Measurements from ENCODE around the gene NCBP3. TPM values are rescaled to one million over a fixed set of nuclear protein-coding genes. Genes with fewer than 3 reads are reported as not detected.

Gene NCBP3
- total RNA-seq, 2 experiments from 2014 or later: 35.9 to 44.6 TPM

DNA sequence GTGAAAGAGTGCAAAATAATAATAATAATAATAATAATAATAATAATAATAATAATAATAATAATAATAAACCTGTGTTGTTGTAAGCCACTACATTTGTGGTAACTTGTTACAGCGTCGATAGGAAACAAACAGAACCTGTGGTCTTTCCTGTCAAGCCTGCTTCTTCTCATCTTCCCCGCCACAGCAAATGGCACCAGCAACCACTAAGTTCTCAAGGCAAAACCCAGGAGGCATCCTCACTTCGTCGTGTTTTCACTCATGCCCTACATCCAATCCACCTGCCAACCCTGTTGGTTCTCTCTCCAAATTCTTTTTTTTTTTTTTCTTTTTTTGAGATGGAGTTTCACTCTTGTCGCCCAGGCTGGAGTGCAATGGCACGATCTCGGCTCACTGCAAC lies 79.3 kb downstream of the NCBP3 start:
- Mint-ChIP-seq H3K4me3 (no peak overlapping the region), H3K9me3 (ENCODE audit: low read depth) (peaks cover 2% of the 10 kb centered on the region), H3K36me3 (ENCODE audit: low read depth) (no peaks in the 10 kb centered on the region), H3K27ac (no peak overlapping the region), H3K4me1 (peaks cover 65% of the 10 kb centered on the region), H3K27me3 (peaks cover 6% of the 10 kb centered on the region)
- CTCF ChIA-PET: interaction anchor here (0.6 to 1.3 kb wide), 3 partner anchors 28 to 562 kb away, joined by 3 to 6 read pairs (median 3); no protein-coding TSS in a partner anchor
- ATAC-seq (no peak), DNase-seq (peak; percentile 45)
- POLR2A ChIA-PET: no interaction called here
- intact Hi-C loops (cut with DNase I, micrococcal nuclease): no loop called here

DNA sequence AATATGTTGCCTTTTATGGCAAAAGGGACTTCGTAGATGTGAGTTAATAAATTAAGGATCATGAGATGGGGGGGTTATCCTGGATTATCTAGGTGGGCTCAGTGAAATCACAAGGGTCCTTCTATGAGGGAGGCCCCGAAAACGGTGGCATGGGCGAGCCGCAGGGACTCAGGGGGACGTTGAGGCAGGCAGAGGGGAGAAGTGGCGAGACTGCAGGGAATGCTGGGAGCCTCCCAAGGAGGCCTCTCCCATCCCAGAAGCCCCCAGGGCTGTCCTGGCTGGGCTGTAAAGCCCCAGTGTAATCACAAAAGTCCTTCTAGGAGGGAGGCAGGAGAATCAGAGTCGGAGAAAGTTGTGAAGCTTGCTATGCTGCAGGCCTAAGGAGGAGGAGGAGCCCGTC lies 80.1 kb downstream of the NCBP3 start:
- peaks cover 2% of the 10 kb centered on the region for H3K9me3 Mint-ChIP-seq (ENCODE audit: low read depth)

DNA sequence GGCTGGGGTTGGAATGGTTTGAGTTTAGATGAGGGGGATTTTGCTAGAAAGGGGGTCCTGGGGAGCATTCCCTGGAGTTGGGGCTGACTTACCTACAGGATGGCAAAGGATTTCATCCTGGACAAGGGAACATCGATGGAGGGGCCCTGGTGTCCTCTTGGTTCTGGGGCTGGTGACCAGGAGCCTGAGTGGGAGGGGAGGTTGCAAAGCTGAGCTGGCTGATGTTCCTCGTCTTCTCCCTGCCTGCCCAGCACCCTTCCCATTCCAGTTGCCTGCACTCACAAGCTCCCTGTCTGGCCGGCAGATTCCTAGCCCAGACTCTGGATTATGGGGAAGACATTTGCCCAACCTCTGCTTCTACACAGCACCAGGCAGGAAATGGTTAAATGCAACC lies 82.3 kb downstream of the NCBP3 start:
- Mint-ChIP-seq H3K4me1 (peaks cover 48% of the 10 kb centered on the region), H3K36me3 (ENCODE audit: low read depth) (no peaks in the 10 kb centered on the region), H3K9me3 (ENCODE audit: low read depth) (peaks cover 10% of the 10 kb centered on the region), H3K4me3 (peak overlapping the region; percentile 21), H3K27ac (peak overlapping the region; percentile 87), H3K27me3 (peaks cover 3% of the 10 kb centered on the region)
- CTCF ChIA-PET: interaction anchor here (0.6 to 1.4 kb wide), 2 partner anchors 26 to 925 kb away, joined by 4 to 5 read pairs; no protein-coding TSS in a partner anchor
- intact Hi-C loops (cut with DNase I, micrococcal nuclease): loop anchor here (2.0 kb wide), 2 partner anchors 23 to 53 kb away; no protein-coding TSS in a partner anchor
- no peak for DNase-seq
- POLR2A ChIA-PET: interaction anchor here (0.6 kb wide), 1 partner anchor 58 kb away, joined by 3 read pairs; no protein-coding TSS in a partner anchor
- no peak for ATAC-seq

More for the DNA sequence above, 80.1 kb downstream of the NCBP3 start:
- intact Hi-C loops (cut with DNase I, micrococcal nuclease): loop anchor here (1.0 to 2.0 kb wide), 6 partner anchors 25 to 80 kb away; partner anchors contain the start of gene NCBP3 (in 1 of the 2)
- no peaks in the 10 kb centered on the region for H3K36me3 Mint-ChIP-seq (ENCODE audit: low read depth)
- H3K4me1 Mint-ChIP-seq: peaks cover 60% of the 10 kb centered on the region
- H3K4me3 Mint-ChIP-seq: peak overlapping the region; percentile 21
- POLR2A ChIA-PET: no interaction called here
- no peak for ATAC-seq
- CTCF ChIA-PET: interaction anchor here (0.5 to 1.3 kb wide), 4 partner anchors 27 to 563 kb away, joined by 3 to 6 read pairs (median 4); no protein-coding TSS in a partner anchor
- peak overlapping the region; percentile 85 for H3K27ac Mint-ChIP-seq
- peaks cover 5% of the 10 kb centered on the region for H3K27me3 Mint-ChIP-seq
- DNase-seq: no peak

DNA sequence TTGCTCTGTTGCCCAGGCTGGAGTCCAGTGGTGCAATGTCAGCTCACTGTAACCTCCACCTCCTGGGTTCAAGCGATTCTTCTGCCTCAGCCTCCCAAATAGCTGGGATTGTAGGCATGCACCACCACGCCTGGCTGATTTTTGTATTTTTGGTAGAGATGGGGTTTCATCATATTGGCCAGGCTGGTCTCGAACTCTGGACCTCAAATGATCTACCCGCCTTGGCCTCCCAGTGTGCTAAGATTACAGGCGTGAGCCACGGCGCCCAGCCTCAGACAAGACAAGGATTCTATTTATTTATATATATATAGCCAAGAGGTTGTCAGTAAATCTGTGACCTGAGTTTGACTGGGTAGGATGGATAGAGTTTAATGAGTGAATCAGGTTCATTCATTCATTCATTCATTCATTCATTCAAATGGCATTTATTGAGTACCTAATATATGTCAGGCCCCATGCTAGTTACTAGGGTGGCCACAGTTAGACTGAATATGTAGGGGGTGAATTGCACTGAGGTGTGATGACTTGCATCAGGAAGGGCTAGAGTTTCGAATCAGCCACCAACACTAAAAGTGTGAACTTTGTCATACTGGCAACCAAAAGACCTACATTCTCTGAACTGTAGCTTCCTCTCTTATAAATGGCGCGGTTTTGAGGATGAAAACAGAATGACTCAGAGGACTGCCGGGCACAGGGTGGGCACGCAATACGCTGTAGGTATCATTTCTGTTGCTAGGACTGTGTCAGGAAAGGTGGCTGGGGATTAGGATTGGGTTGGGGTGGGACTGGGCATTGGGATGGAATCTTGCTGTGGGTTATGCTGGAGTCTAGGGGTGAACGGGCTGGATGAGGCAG lies 82.9 kb downstream of the NCBP3 start:
- CTCF ChIA-PET: interaction anchor here (1.4 kb wide), 1 partner anchor 26 kb away, joined by 5 read pairs; no protein-coding TSS in a partner anchor
- POLR2A ChIA-PET: interaction anchor here (0.6 kb wide), 1 partner anchor 57 kb away, joined by 3 read pairs; no protein-coding TSS in a partner anchor
- H3K27me3 Mint-ChIP-seq: no peaks in the 10 kb centered on the region
- no peaks in the 10 kb centered on the region for H3K36me3 Mint-ChIP-seq (ENCODE audit: low read depth)
- H3K4me1 Mint-ChIP-seq: peaks cover 42% of the 10 kb centered on the region
- intact Hi-C loops (cut with DNase I, micrococcal nuclease): no loop called here
- H3K4me3 Mint-ChIP-seq: peak overlapping the region; percentile 21
- DNase-seq (peak; percentile 61), ATAC-seq (peak; percentile 72)
- peak overlapping the region; percentile 87 for H3K27ac Mint-ChIP-seq
- H3K9me3 Mint-ChIP-seq (ENCODE audit: low read depth): peaks cover 10% of the 10 kb centered on the region

DNA sequence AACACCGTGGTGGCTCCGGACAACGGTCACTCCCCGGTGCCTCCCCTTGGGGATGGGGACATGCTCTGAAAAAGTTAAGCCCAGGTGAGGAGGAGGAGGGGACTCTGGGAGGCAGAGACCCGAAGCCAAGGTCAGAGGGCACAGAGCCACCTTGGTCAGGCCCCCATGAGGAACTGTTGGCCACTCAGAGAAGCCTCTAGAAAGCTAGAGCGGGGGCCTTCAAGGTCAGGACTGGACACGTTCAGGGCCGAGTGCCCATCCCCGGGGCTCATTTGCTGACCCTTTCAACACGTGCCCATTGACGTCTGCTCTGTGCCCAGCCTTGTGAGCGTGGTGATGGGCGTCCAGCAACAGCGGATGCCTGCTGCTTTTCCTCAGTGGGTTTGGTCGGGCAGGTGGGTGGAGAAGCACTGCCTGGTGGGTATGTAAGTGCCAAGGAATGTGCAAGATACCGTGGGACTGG lies 84.1 kb downstream of the NCBP3 start:
- ATAC-seq (no peak), DNase-seq (no peak)
- intact Hi-C loops (cut with DNase I, micrococcal nuclease): no loop called here
- Mint-ChIP-seq H3K4me1 (peaks cover 38% of the 10 kb centered on the region), H3K4me3 (no peak overlapping the region), H3K9me3 (ENCODE audit: low read depth) (peaks cover 8% of the 10 kb centered on the region), H3K27ac (no peak overlapping the region), H3K36me3 (ENCODE audit: low read depth) (no peaks in the 10 kb centered on the region), H3K27me3 (no peaks in the 10 kb centered on the region)
- ChIA-PET CTCF (interaction anchor here (0.7 to 3.3 kb wide), 2 partner anchors 21 to 24 kb away, joined by 3 to 17 read pairs; no protein-coding TSS in a partner anchor), POLR2A (no interaction called here)

DNA sequence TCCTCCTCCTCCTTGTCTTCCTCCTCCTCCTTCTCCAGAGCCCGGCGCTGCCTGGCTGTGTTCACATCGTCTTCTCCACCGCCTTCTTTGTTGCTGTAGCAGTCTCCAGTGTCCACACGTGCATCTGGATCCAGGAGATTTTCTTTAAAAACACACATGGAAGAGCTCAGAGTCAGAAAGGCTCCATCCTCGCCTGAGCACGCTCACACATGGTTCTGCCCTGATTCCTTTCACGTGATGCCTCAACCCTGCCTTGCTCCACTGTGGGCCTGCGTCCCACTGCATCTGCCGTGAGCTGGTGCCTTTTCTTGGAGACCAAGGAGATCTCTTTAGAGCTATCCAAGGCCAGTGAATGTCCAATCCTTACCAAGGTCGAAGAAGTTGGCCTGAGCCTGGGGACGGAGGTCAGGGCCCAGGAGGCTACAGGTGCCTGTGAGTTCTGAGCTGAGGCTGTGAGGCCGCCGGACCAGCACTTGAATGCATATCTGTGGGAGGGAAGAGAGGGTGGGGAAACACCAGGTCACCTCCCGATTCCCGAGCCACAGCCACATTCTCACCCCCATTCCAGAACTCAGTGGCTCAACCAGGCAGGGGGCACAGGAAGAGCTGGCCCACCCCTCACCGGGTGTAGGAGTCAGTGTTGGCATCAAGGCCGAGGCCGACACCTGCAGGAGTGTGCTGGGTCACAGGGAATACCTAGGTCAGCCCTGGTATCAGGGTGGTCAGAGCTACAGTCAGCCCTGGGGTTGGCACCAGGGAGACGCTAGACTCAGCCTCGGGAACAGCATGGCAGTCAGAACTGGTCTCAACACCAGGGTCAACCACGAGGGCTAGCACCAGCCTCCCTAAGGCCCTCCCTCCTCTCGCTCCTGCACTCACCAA lies 84.8 kb downstream of the NCBP3 start:
- DNase-seq (no peak), ATAC-seq (no peak)
- no peaks in the 10 kb centered on the region for H3K36me3 Mint-ChIP-seq (ENCODE audit: low read depth)
- H3K9me3 Mint-ChIP-seq (ENCODE audit: low read depth): peaks cover 8% of the 10 kb centered on the region
- ChIA-PET POLR2A (no interaction called here), CTCF (interaction anchor here (0.7 to 3.3 kb wide), 2 partner anchors 23 to 26 kb away, joined by 3 to 17 read pairs; no protein-coding TSS in a partner anchor)
- H3K4me1 Mint-ChIP-seq: peaks cover 33% of the 10 kb centered on the region
- intact Hi-C loops (cut with DNase I, micrococcal nuclease): no loop called here
- H3K27me3 Mint-ChIP-seq: no peaks in the 10 kb centered on the region
- no peak overlapping the region for H3K4me3 Mint-ChIP-seq
- H3K27ac Mint-ChIP-seq: no peak overlapping the region

- Mint-ChIP-seq H3K4me3 (no peak overlapping the region), H3K27ac (no peak overlapping the region), H3K4me1 (peaks cover 18% of the 10 kb centered on the region), H3K27me3 (no peaks in the 10 kb centered on the region), H3K36me3 (ENCODE audit: low read depth) (no peaks in the 10 kb centered on the region), H3K9me3 (ENCODE audit: low read depth) (peaks cover 8% of the 10 kb centered on the region)
- DNase-seq (no peak), ATAC-seq (no peak)
- ChIA-PET CTCF (interaction anchor here (3.3 kb wide), 1 partner anchor 22 kb away, joined by 17 read pairs; no protein-coding TSS in a partner anchor), POLR2A (no interaction called here)
- intact Hi-C loops (cut with DNase I, micrococcal nuclease): no loop called here
These were observed 86.3 kb downstream of the NCBP3 start for GRCh38 chr17:3759597-3760216.

DNA sequence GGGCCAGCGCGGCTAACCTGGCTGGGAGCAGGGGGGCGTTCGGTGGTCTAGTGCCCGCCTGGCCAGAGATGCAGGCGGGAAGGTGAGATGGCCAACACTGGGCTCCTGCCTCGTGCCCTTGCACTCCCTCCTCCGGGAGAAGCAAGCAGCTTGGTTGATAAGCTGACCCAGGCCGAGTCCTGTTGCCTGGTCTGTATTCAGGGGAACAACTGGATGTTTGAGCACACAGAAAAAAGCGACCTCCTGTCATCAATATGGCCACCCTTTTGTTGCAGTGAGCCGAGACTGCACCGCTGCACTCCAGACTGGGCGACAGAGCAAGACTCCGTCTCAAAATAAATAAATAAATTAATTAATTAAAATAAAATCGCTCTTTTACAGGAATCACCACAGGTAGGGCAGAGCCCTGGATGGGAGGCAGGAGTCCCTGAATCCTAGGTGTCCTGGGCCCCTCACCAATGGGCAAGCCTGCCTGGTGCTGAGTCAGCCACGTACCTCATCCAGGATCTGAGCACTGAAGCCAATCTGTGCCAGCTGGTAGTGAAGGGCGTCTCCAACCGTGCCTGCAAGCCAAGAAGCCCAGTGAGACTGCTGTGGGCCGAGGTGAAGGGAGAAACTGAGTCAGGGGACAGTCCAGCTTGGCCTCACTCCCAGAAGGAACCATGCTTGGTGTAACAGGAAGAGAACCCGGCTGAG lies 90.6 kb downstream of the NCBP3 start:
- POLR2A ChIA-PET: interaction anchor here (0.6 kb wide), 1 partner anchor 17 kb away, joined by 3 read pairs; no protein-coding TSS in a partner anchor
- DNase-seq (no peak), ATAC-seq (no peak)
- no peaks in the 10 kb centered on the region for H3K27me3 Mint-ChIP-seq
- peaks cover 14% of the 10 kb centered on the region for H3K4me1 Mint-ChIP-seq
- H3K27ac Mint-ChIP-seq: no peak overlapping the region
- H3K4me3 Mint-ChIP-seq: no peak overlapping the region
- H3K36me3 Mint-ChIP-seq (ENCODE audit: low read depth): no peaks in the 10 kb centered on the region
- CTCF ChIA-PET: interaction anchor here (0.6 to 2.2 kb wide), 6 partner anchors 15 to 421 kb away, joined by 3 to 7 read pairs (median 4); no protein-coding TSS in a partner anchor
- peaks cover 6% of the 10 kb centered on the region for H3K9me3 Mint-ChIP-seq (ENCODE audit: low read depth)
- intact Hi-C loops (cut with DNase I, micrococcal nuclease): loop anchor here in 1 of 2 experiments (1.0 kb wide), 1 partner anchor 119 kb away; the partner anchor contains the start of genes CTNS and SHPK

DNA sequence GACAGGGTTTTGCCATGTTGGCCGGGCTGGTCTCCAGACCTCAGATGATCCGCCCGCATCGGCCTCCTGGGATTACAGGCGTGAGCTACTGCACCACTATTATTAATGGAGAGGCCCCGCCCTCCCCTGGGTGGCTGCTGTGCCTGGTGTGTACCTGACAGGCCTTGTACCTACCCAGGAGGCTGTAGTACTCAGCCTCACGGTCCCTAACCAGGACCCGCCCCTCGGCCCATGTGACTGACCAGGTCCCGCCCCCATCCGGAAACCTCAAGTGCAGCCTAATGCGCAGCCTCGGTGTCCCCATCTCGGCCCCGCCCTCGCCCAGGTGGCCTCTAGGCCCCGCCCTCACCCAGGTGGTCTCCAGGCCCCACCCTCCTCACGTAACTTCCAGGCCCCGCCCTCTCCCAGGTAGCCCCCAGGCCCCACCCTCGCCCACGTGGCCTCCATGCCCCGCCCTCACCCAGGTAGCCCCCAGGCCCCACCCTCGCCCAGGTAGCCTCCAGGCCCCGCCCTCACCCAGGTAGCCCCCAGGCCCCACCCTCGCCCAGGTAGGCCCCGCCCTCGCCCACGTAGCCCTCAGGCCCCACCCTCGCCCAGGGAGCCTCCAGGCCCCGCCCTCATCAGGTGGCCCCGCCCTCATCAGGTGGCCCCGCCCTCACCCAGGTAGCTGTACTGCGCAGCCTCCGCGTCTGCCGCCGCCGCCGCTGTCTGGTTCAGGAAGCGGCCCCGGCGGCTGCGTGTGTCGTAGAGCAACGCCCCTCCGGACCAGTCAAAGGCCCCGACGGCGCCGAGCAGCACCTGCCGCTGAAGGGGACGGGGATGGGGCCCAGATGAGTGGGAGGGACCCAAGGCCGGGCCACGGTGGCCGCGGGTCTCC lies 91.3 kb downstream of the NCBP3 start:
- CTCF ChIA-PET: interaction anchor here (1.2 to 2.2 kb wide), 2 partner anchors 17 to 73 kb away, joined by 3 to 7 read pairs; no protein-coding TSS in a partner anchor
- H3K4me1 Mint-ChIP-seq: peaks cover 21% of the 10 kb centered on the region
- intact Hi-C loops (cut with DNase I, micrococcal nuclease): loop anchor here in 1 of 2 experiments (1.0 kb wide), 1 partner anchor 118 kb away; the partner anchor contains the start of genes CTNS and SHPK
- DNase-seq (peak; percentile 88), ATAC-seq (peak; percentile 94)
- no peak overlapping the region for H3K27ac Mint-ChIP-seq
- no peak overlapping the region for H3K4me3 Mint-ChIP-seq
- POLR2A ChIA-PET: interaction anchor here (0.6 kb wide), 1 partner anchor 16 kb away, joined by 3 read pairs; no protein-coding TSS in a partner anchor
- H3K27me3 Mint-ChIP-seq: no peaks in the 10 kb centered on the region
- H3K9me3 Mint-ChIP-seq (ENCODE audit: low read depth): peaks cover 1% of the 10 kb centered on the region
- H3K36me3 Mint-ChIP-seq (ENCODE audit: low read depth): no peaks in the 10 kb centered on the region
